GM23248 (cell line): ENCODE data around the gene GBP2. TPM values are rescaled to one million over a fixed set of nuclear protein-coding genes. Genes with fewer than 3 reads are reported as not detected.

Experiments
- DNase-seq: peaks from one replicate; pipeline ENCODE4 v3.0.0-alpha.2; 2015
- H2AFZ ChIP-seq: fragments of 200-600 bp; sonication (generic); 2 replicates; pipeline ENCODE4 v1.6.1; 2016; ENCODE audit warnings: antibody characterized with exemption
- H3F3A ChIP-seq: fragments of 200-600 bp; sonication (generic); 2 replicates; pipeline ENCODE4 v1.6.1; 2016; ENCODE audit warnings: mild to moderate bottlenecking, antibody characterized with exemption, mixed run types; ENCODE audit not compliant: insufficient read depth
- H3K27ac ChIP-seq: fragments of 200-600 bp; sonication (generic); 2 replicates; pipeline ENCODE4 v1.5.1; 2016; ENCODE audit warnings: mild to moderate bottlenecking
- H3K27me3 ChIP-seq: fragments of 200-600 bp; sonication (generic); replicated peaks from 2 replicates; pipeline ENCODE4 v1.6.1; 2016; ENCODE audit warnings: mild to moderate bottlenecking; ENCODE audit not compliant: insufficient read depth
- H3K36me3 ChIP-seq: fragments of 200-600 bp; sonication (generic); 2 replicates; pipeline ENCODE4 v1.6.1; 2016; ENCODE audit warnings: low read depth, mild to moderate bottlenecking
- H3K4me1 ChIP-seq: fragments of 200-600 bp; sonication (generic); 2 replicates; pipeline ENCODE4 v1.6.1; 2016; ENCODE audit warnings: mild to moderate bottlenecking; ENCODE audit not compliant: insufficient read depth
- H3K4me2 ChIP-seq: fragments of 200-600 bp; sonication (generic); one replicate; pipeline ENCODE4 v1.6.1; 2016; ENCODE audit warnings: mild to moderate bottlenecking; ENCODE audit not compliant: unreplicated experiment
- H3K4me3 ChIP-seq: fragments of 200-600 bp; sonication (generic); 2 replicates; pipeline ENCODE4 v1.5.1; 2016; ENCODE audit warnings: mild to moderate bottlenecking
- H3K79me2 ChIP-seq: fragments of 200-600 bp; sonication (generic); 2 replicates; pipeline ENCODE4 v1.6.1; 2016; ENCODE audit warnings: mild to moderate bottlenecking; ENCODE audit not compliant: insufficient read depth
- H3K9ac ChIP-seq: fragments of 200-600 bp; sonication (generic); 2 replicates; pipeline ENCODE4 v1.6.1; 2016; ENCODE audit warnings: mild to moderate bottlenecking
- H3K9me2 ChIP-seq: fragments of 200-600 bp; sonication (generic); 2 replicates; pipeline ENCODE4 v1.6.1; 2016; ENCODE audit warnings: mixed run types, mild to moderate bottlenecking, moderate library complexity; ENCODE audit not compliant: insufficient read depth
- H3K9me3 ChIP-seq: fragments of 200-600 bp; sonication (generic); one replicate; pipeline ENCODE4 v1.6.1; 2017; ENCODE audit warnings: low read depth
- H4K20me1 ChIP-seq: fragments of 200-600 bp; sonication (generic); 2 replicates; pipeline ENCODE4 v1.6.0; 2016; ENCODE audit not compliant: insufficient read depth
- EZH2 ChIP-seq: fragments of 200-600 bp; sonication (generic); IDR thresholded peaks from 2 replicates; pipeline ENCODE4 v1.6.1; 2018; ENCODE audit warnings: antibody characterized with exemption, mild to moderate bottlenecking; ENCODE audit not compliant: insufficient read depth, poor library complexity, severe bottlenecking
- EZH2phosphoT487 ChIP-seq: fragments of 200-600 bp; sonication (generic); IDR thresholded peaks from 2 replicates; pipeline ENCODE4 v1.6.1; 2018; ENCODE audit warnings: antibody characterized with exemption, moderate library complexity, mild to moderate bottlenecking, low read depth; ENCODE audit not compliant: insufficient read depth
- WGBS, 2 experiments: methylation state at CpG; one replicate each; pipeline ENCODE4 v1.1.6; 2015 to 2017; ENCODE audit warnings: low lambda C conversion rate in 2 of 2, low coverage in 1 of 2; ENCODE audit errors: missing lambda C conversion rate in 2 of 2; 5-methylcytosine and 5-hydroxymethylcytosine counted together
- in situ Hi-C: fragments of 300-500 bp; cut with MboI; formaldehyde crosslinking; loops from 2 replicates; pipeline ENCODE4 v1.15.0; 2020
- polyA plus RNA-seq: library from polyadenylated mRNA; unstranded; fragments of >200 nt; fragmentation: Nextera tagmentation; extraction: Ambion mirVana; gene quantifications from 2 replicates; pipeline ENCODE4 v1.2.1, GENCODE V29; 2016
- total RNA-seq: library from RNA; depleted of rRNA; stranded (reverse); fragments of >200 nt; shearing (Covaris generic); gene quantifications from 2 replicates; pipeline ENCODE4 v1.2.3, GENCODE V29; 2014

Gene GBP2
- total and polyA plus RNA-seq, 2 experiments from 2014 or later, result 3.3 to 9.3 TPM

- Histone ChIP-seq H2AFZ (no peak overlapping the region), H3F3A (no peaks in the 10 kb centered on the region), H3K27me3 (no peaks in the 10 kb centered on the region), H3K9me3 (no peaks in the 10 kb centered on the region), H3K4me3 (no peak overlapping the region), H4K20me1 (no peaks in the 10 kb centered on the region), H3K9ac (no peak overlapping the region), H3K27ac (no peak overlapping the region), H3K4me1 (no peaks in the 10 kb centered on the region), H3K79me2 (no peaks in the 10 kb centered on the region), H3K4me2 (no peak overlapping the region), H3K36me3 (no peaks in the 10 kb centered on the region), H3K9me2 (no peaks in the 10 kb centered on the region)
- in situ Hi-C loops, result no loop called here
- DNase-seq, result no peak
- TF ChIP-seq EZH2phosphoT487 (no peak), EZH2 (no peak)
- 51 to 58% methylated on average over 2 of the region's 2 CpGs for WGBS, 2 experiments
Measured at GRCh38 chr1:89095737-89096136, 30.2 kb downstream of the GBP2 start.

GRCh38 chr1:89089962-89090361 is 36.0 kb downstream of the GBP2 start:
- TF ChIP-seq EZH2 (no peak), EZH2phosphoT487 (no peak)
- Histone ChIP-seq H4K20me1 (no peaks in the 10 kb centered on the region), H3K36me3 (no peaks in the 10 kb centered on the region), H3K27ac (no peak overlapping the region), H3K9ac (no peak overlapping the region), H3K9me2 (no peaks in the 10 kb centered on the region), H3K9me3 (no peaks in the 10 kb centered on the region), H3K4me3 (no peak overlapping the region), H3K27me3 (no peaks in the 10 kb centered on the region), H3F3A (no peaks in the 10 kb centered on the region), H3K79me2 (no peaks in the 10 kb centered on the region), H3K4me1 (no peaks in the 10 kb centered on the region), H2AFZ (no peak overlapping the region), H3K4me2 (no peak overlapping the region)
- in situ Hi-C loops, result no loop called here
- no peak for DNase-seq
- WGBS, 2 experiments, result 40 to 48% methylated on average over 1 of the region's 1 CpG

- WGBS, 2 experiments, result 86 to 89% methylated on average over 10 of the region's 10 CpGs
- no peaks in the 10 kb centered on the region for H3K9me3 ChIP-seq
- H3K4me2 ChIP-seq, result no peak overlapping the region
- no peaks in the 10 kb centered on the region for H3F3A ChIP-seq
- TF ChIP-seq EZH2phosphoT487 (no peak), EZH2 (no peak)
- H3K4me3 ChIP-seq, result no peak overlapping the region
- H3K27ac ChIP-seq, result no peak overlapping the region
- H3K9ac ChIP-seq, result no peak overlapping the region
- no peaks in the 10 kb centered on the region for H3K4me1 ChIP-seq
- H4K20me1 ChIP-seq, result no peaks in the 10 kb centered on the region
- no peaks in the 10 kb centered on the region for H3K79me2 ChIP-seq
- no peaks in the 10 kb centered on the region for H3K9me2 ChIP-seq
- DNase-seq, result no peak
- H2AFZ ChIP-seq, result no peak overlapping the region
- no peaks in the 10 kb centered on the region for H3K27me3 ChIP-seq
- in situ Hi-C loops, result no loop called here
- no peaks in the 10 kb centered on the region for H3K36me3 ChIP-seq
Measured at GRCh38 chr1:89088572-89088971, 37.3 kb downstream of the GBP2 start.

- Histone ChIP-seq H3K4me1 (no peaks in the 10 kb centered on the region), H3K9me2 (no peaks in the 10 kb centered on the region), H3F3A (no peaks in the 10 kb centered on the region), H3K27me3 (no peaks in the 10 kb centered on the region), H3K9me3 (no peaks in the 10 kb centered on the region), H3K4me3 (no peak overlapping the region), H3K9ac (no peak overlapping the region), H3K4me2 (no peak overlapping the region), H3K79me2 (no peaks in the 10 kb centered on the region), H4K20me1 (no peaks in the 10 kb centered on the region), H2AFZ (no peak overlapping the region), H3K27ac (no peak overlapping the region), H3K36me3 (no peaks in the 10 kb centered on the region)
- DNase-seq, result no peak
- TF ChIP-seq EZH2, result no peak
- no peak for TF ChIP-seq EZH2phosphoT487
- 45 to 46% methylated on average over 8 of the region's 8 CpGs for WGBS, 2 experiments
- in situ Hi-C loops, result no loop called here
Measured at GRCh38 chr1:89087241-89087640, 38.7 kb downstream of the GBP2 start.

GRCh38 chr1:89085781-89086180 is 40.1 kb downstream of the GBP2 start:
- no peak for DNase-seq
- Histone ChIP-seq H3K9ac (no peak overlapping the region), H3K4me1 (no peaks in the 10 kb centered on the region), H2AFZ (no peak overlapping the region), H3K36me3 (no peaks in the 10 kb centered on the region), H4K20me1 (no peaks in the 10 kb centered on the region), H3K9me2 (no peaks in the 10 kb centered on the region), H3K27me3 (no peaks in the 10 kb centered on the region), H3K4me2 (no peak overlapping the region), H3K27ac (no peak overlapping the region), H3K4me3 (no peak overlapping the region), H3F3A (no peaks in the 10 kb centered on the region), H3K79me2 (no peaks in the 10 kb centered on the region), H3K9me3 (no peaks in the 10 kb centered on the region)
- TF ChIP-seq EZH2phosphoT487, result no peak
- TF ChIP-seq EZH2, result no peak
- in situ Hi-C loops, result no loop called here
